Measurements from ENCODE around the gene TTC39B.

TTC39B gene

GRCh38 chr9:15304632-15305031 lies 2.4 kb downstream of the TTC39B start:
- DNase-seq (ENCODE audit: low read depth, low spot score), result no peak

- no peak for DNase-seq (ENCODE audit: low read depth, low spot score)
Measured at GRCh38 chr9:15300218-15300617, 6.8 kb downstream of the TTC39B start.

- DNase-seq (ENCODE audit: low read depth, low spot score), result peak; percentile 28
Measured at GRCh38 chr9:15299374-15299939, 7.6 kb downstream of the TTC39B start.

- DNase-seq (ENCODE audit: low read depth, low spot score), result no peak
Measured at GRCh38 chr9:15298362-15298761, 8.7 kb downstream of the TTC39B start.

GRCh38 chr9:15295761-15296405 lies 11.1 kb downstream of the TTC39B start:
- DNase-seq (ENCODE audit: low read depth, low spot score), result no peak

GRCh38 chr9:15294604-15295003 lies 12.4 kb downstream of the TTC39B start:
- no peak for DNase-seq (ENCODE audit: low read depth, low spot score)

GRCh38 chr9:15293804-15294316 lies 13.2 kb downstream of the TTC39B start:
- no peak for DNase-seq (ENCODE audit: low read depth, low spot score)

GRCh38 chr9:15293084-15293483 lies 13.9 kb downstream of the TTC39B start:
- DNase-seq (ENCODE audit: low read depth, low spot score), result no peak

GRCh38 chr9:15289603-15290002 lies 17.4 kb downstream of the TTC39B start:
- no peak for DNase-seq (ENCODE audit: low read depth, low spot score)

GRCh38 chr9:15287309-15287708 lies 19.7 kb downstream of the TTC39B start:
- no peak for DNase-seq (ENCODE audit: low read depth, low spot score)

GRCh38 chr9:15286161-15286821 lies 20.7 kb downstream of the TTC39B start:
- no peak for DNase-seq (ENCODE audit: low read depth, low spot score)

GRCh38 chr9:15282567-15283285 lies 24.3 kb downstream of the TTC39B start:
- no peak for DNase-seq (ENCODE audit: low read depth, low spot score)

GRCh38 chr9:15280647-15281046 lies 26.4 kb downstream of the TTC39B start:
- DNase-seq (ENCODE audit: low read depth, low spot score), result no peak

GRCh38 chr9:15278839-15279238 lies 28.2 kb downstream of the TTC39B start:
- DNase-seq (ENCODE audit: low read depth, low spot score), result no peak

GRCh38 chr9:15278091-15278687 lies 28.8 kb downstream of the TTC39B start:
- DNase-seq (ENCODE audit: low read depth, low spot score), result no peak

- DNase-seq (ENCODE audit: low read depth, low spot score), result no peak
Measured at GRCh38 chr9:15277400-15278090, 29.5 kb downstream of the TTC39B start.

- no peak for DNase-seq (ENCODE audit: low read depth, low spot score)
Measured at GRCh38 chr9:15276328-15276938, 30.6 kb downstream of the TTC39B start.

- no peak for DNase-seq (ENCODE audit: low read depth, low spot score)
Measured at GRCh38 chr9:15274425-15274824, 32.6 kb downstream of the TTC39B start.

- DNase-seq (ENCODE audit: low read depth, low spot score), result no peak
Measured at GRCh38 chr9:15272377-15272928, 34.6 kb downstream of the TTC39B start.

GRCh38 chr9:15271403-15271802 lies 35.6 kb downstream of the TTC39B start:
- DNase-seq (ENCODE audit: low read depth, low spot score), result no peak

- DNase-seq (ENCODE audit: low read depth, low spot score), result no peak
Measured at GRCh38 chr9:15268782-15269181, 38.2 kb downstream of the TTC39B start.
